Hair follicle dermal papilla cell (primary cell): Measurements from ENCODE around the gene SERPINB4. TPM values are rescaled to one million over a fixed set of nuclear protein-coding genes. Genes with fewer than 3 reads are reported as not detected.

ENCODE experiments used
- total RNA-seq: library from RNA; depleted of rRNA; stranded (reverse); fragments of >200 nt; gene quantifications from 2 replicates; pipeline ENCODE4 v1.2.3, GENCODE V29; 2012

SERPINB4 gene
- total RNA-seq: not detected in 2 replicates

GRCh38 chr18:63644142-63644541, at the start of gene SERPINB4:
TSS of gene SERPINB4 (minus strand) at chr18:63644256. CDS start at chr18:63643577, 679 bp downstream.

GRCh38 chr18:63661750-63662149, 17.7 kb upstream of the SERPINB4 start, which contains the start of gene SERPINB3:
TSS of gene SERPINB3 (minus strand) at chr18:63661893. CDS start at chr18:63661216, 677 bp downstream.

Other genes with a start within 250 kb of the SERPINB4 start
- 47.4 and 47.5 TPM in 2 replicates for gene VPS4B, start 221.8 kb downstream of the SERPINB4 start, total RNA-seq
- gene SERPINB5, start 167.3 kb downstream of the SERPINB4 start, total RNA-seq: 0.65 and 1.1 TPM in 2 replicates
- 0.32 TPM in 1 of 2 replicates, not detected in the other for gene SERPINB12, start 101.9 kb downstream of the SERPINB4 start, total RNA-seq
- not detected in 2 replicates for gene SERPINB13, start 56.9 kb downstream of the SERPINB4 start, total RNA-seq
- gene SERPINB3, start 17.6 kb upstream of the SERPINB4 start, total RNA-seq: not detected in 2 replicates
- gene SERPINB11, start 58.7 kb upstream of the SERPINB4 start, total RNA-seq: not detected in 2 replicates
- gene SERPINB7, start 131.2 kb upstream of the SERPINB4 start, total RNA-seq: 19.6 and 24.3 TPM in 2 replicates
- gene SERPINB2, start 243.4 kb upstream of the SERPINB4 start, total RNA-seq: 18.2 and 19.6 TPM in 2 replicates